22Rv1 (cell line): ENCODE measurements around the gene MAST4.

Experiments
- ZFX ChIP-seq: fragments of 450-650 bp; IDR thresholded peaks from 2 replicates; pipeline ENCODE4 v1.6.1; 2017; ENCODE audit warnings: antibody characterized with exemption, borderline replicate concordance
- TF ChIP-seq, protein P1 (sequence below): fragments of 450-650 bp; IDR thresholded peaks from 2 replicates; pipeline ENCODE4 v1.5.1; 2017; ENCODE audit warnings: mild to moderate bottlenecking

- TF ChIP-seq, protein P1, sequence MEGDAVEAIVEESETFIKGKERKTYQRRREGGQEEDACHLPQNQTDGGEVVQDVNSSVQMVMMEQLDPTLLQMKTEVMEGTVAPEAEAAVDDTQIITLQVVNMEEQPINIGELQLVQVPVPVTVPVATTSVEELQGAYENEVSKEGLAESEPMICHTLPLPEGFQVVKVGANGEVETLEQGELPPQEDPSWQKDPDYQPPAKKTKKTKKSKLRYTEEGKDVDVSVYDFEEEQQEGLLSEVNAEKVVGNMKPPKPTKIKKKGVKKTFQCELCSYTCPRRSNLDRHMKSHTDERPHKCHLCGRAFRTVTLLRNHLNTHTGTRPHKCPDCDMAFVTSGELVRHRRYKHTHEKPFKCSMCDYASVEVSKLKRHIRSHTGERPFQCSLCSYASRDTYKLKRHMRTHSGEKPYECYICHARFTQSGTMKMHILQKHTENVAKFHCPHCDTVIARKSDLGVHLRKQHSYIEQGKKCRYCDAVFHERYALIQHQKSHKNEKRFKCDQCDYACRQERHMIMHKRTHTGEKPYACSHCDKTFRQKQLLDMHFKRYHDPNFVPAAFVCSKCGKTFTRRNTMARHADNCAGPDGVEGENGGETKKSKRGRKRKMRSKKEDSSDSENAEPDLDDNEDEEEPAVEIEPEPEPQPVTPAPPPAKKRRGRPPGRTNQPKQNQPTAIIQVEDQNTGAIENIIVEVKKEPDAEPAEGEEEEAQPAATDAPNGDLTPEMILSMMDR = no peak
- no peak for TF ChIP-seq ZFX
These were observed 271.6 kb downstream of the MAST4 start for GRCh38 chr5:66867618-66868322.
